DMS114 treated with DMSO at 0.1 percent for 48 hours (cell line): Measurements from ENCODE around the gene CCR4.
"Not testable (repeated sequence)": the region's sequence is repeated elsewhere in the genome, so short reads cannot be mapped to it uniquely, and the experiment has no call there.

Experiments used
- DNase-seq: peaks from one replicate; lab custom pipeline; 2025; ENCODE audit not compliant: unreplicated experiment; lab: John Stamatoyannopoulos, UW

Gene CCR4

DNA sequence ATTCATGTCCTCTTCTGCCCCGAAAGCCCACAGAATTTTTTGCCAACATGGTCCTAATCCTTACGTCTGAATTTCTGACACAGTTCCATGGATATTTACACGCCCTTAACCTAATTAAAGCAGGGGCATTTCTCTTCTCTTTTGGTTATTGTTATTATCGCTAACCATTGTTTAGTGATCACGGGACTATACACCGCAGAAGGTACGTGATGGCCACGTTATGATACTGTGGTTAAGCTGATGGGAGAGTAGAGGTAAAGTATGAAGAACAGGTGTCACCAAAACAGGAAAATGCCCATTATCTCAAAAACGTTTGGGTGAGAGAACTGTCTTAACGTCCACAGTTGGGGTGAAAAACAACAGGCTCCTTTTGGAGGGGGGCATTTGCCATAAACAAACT is 26.4 kb downstream of the CCR4 start:
- no peak for DNase-seq

DNA sequence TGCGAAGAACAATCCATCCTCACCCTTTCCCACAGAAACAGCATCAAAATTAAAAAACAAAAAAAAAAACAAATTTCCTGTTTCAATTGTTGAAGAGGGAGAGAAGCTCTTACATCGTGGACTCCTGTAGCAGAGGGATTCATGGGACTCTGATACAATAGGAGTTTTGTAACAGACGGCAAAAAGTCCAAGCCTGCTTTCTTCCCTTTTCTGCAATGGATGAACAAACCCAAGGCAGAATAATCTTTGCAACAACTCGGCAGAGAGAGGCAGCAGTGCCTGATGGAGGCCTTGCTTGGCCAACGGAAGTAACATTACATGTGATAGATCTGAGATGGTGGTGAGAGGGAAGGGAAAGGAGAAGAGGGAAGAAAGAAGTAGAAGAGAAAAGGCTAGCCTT is 26.9 kb downstream of the CCR4 start:
- DNase-seq = no peak

DNA sequence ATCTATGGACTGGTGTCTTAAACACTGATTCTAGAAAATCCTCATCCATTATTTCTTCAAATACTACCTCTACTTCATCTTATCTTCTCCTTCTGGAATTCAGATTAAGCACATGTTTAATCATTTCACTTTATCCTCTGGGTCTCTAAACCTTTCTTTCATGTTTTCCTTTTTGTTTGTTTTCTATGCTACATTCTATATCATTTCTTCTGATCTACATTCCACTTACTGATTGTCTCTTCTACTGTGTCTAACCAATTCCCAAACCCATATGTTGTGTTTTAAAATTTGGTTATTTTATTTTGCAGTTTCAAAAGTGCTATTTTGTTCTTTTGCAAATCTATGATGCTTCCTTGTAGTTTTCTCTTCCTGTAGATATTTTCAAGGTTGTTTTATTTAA is 31.7 kb downstream of the CCR4 start:
- no peak for DNase-seq

DNA sequence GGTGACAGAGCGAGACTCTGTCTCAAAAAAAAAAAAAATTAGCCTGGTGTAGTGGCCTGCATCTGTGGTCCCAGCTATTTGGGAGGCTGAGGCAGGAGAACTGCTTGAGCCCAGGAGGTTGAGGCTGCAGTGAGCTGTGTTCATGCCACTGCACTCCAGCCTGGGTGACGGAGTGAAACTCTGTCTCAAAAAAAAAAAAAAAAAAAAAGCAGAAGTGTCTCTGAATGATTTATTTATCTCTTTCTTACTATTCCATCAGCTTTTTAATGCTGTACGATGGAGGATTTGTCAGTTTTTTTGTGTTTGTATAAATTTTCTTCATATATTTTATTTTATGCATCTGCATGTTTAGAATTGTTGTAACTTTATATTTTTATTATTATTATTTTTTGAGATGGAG is 33.5 kb downstream of the CCR4 start:
- DNase-seq = not testable (repeated sequence)

DNA sequence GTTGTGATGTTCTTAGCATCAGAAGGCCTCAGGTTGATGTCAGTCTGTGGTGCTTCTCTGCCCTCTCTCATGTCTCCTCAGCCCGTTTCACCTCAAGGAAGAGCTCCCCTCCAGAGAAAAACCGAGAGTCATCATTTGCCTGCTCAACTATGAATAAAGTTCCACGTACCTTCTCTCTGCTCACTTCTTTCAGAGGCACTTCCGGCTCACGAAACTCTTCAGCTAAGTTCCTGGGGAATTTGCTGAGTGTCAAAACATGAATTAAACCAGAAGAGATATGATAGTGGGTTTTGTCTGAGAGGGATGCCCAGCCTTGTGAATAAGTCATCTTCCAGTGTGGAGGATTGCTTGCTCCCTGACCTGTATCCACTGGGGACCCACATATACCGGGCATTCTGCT is 37.7 kb downstream of the CCR4 start:
- DNase-seq = no peak

DNA sequence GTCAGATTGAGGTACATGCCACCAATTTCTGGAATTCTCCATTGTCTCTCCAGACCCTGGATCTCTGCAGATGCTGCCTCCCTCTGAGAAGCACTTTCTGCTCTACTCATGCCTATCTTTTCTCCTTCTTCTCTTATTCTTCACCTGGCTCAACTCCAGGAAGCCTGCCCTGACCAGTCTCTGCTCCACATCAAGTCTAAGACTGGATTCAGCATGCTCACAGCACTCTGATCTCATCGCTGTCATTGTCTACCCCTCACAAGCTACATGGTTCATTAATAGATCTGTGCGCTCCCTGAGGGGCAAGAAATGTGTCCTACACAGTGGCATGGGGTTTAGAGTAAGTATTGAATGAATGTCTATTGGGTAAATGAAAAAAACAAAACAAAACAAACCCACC is 38.7 kb downstream of the CCR4 start:
- no peak for DNase-seq

DNA sequence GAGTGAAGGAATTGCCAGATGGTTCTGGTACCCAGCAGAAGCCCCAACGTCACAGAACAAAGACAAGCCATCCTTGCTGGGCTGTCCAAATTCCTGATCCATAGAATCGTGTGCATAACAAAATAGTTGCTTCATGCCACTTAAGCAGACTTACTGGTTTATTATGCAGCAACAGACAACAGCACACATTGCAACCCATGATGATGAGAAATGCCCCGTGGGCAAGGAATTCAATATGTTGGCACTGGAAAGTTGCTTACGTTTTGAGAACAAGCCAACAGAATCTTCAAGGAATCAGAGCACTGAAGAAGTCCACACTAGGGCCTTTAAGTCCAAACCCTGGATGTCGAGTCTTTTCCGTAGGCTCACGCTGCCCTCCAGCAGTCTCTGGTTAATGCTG is 40.3 kb downstream of the CCR4 start:
- no peak for DNase-seq

DNA sequence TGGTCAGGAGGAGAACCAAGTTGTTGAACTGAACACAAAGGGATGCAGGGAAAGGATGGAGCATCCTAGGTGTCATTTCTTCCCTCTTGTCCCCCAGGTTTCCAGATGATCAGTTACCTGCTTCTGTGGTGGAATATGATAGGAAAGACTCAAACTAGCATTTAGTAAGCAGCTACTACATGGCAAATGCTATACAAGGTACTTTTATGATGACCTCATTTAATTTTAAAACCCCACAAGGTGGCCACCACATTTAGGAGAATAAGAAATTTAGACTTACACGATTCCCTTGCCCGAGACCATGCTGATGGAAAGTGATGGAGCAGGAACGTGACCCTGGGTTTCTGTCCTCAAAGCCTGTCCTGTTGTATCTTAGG is 40.9 kb downstream of the CCR4 start:
- DNase-seq = no peak

DNA sequence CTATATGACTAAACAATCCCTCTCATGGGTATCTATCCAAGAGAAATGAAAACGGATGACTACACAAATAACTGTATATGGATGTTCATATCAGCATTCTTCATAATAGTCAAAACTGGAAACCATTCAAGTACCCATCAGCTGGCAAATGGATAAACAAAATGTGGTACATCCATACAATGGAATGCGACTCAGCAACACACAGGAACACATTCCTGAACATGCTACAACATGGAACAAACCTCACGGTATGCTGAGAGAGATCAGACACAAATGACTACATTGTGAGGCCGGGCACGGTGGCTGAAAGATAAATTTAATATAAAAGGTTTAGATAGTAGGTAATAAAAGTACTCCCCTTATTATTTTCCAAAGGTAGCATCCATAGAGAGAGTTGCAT is 42.6 kb downstream of the CCR4 start:
- DNase-seq = no peak

DNA sequence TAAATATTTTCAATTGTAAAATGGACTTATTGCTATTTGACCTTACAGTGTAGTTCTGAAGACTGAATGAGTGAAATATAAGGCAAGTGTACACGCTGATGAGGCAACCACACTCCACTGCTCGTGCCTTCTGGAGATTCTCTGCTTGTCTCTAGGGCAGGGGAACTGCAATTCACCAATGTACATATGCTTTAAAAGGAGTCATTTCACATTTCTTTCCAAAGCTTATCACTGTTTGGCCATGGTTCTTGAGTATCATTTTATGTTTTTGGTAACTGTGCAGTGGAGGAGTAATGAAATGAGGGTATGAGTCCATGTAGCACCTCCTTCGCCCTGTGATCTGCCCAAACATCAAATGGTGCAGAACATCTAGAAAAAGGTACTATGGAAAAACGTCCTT is 43.7 kb downstream of the CCR4 start:
- DNase-seq = no peak

DNA sequence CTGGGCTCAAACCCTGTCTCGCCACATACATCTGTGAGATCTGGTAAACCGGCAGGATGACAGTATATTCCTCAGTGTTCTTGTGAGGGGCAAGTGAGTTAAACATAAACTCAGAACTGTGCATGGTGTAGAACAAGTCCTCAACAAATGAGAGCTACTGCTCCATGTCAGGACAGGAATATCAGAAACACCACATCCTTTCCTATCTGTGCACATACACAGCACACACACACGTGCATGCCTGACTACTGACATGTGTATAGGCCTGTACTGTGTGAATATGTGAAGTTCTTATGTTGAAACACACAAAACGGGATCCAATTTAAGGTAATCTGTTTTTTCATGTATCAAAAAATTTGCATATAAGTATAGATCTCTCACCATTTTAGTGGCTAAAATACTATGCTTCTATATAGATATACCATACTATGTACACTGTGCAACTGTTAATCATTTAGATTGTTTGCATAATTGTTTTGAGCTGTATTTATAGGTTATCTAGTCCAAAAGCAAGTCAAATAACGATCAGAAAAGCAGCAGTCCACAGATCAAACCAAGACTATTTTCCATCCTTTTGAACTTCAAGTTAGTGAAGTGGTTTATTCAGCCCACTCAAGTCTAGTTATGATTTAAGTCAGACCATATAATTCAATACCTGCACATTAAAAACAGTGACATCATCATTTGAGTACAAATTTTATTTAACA is 44.8 kb downstream of the CCR4 start:
- no peak for DNase-seq

DNA sequence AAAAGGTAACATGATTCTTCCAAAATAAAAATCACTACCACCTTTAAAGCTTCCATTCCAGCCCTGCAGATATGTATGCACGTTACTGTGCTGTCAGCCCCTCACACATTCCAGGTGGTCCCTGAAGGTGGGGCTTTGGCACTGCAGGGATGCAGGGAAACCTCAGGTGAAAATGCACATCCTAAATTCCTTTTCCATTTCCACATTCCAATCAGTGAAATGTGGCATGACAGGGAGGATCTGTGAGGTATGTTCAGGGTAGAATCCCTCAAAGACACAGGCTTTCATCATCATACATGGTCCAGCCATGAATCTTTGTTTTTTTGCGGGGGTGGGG is 45.3 kb downstream of the CCR4 start:
- no peak for DNase-seq

DNA sequence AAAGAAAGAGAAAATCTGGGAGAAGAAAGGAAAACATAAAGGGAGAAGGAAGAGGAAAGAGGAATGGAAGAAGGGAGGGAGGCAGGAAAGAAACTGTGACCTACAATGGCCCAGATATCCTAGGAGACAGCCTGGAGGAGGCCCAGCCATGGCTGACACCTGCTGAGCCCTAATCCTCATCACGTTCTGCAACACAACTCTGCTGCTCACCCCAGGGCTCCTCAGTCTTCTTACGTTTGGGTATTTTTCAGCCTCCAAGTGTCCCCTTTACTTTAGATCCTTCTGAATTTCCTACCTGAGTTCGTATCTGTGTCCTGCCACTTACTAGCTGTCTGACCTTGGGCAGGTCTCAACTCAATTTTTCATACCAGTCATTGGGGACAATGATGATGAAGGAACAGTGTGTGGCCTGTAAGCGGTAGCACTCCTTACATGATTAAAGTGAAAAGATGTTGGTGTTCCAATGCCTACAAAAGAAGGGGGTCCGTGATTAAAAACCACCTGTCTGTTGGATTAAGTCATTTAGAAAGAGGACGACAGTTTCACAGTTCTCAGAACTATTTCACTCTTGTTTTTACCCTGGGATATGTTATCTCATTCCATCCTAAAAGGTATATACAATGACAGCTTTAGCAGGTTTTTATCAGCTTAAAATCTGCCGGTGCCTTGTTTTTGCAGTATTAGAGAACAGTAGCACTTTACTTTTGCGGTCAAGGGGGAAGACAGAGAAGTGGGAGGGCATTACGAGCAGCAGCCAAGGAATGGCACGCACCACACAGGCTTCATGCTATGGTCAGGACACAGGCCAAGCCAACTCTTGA is 47.4 kb downstream of the CCR4 start:
- no peak for DNase-seq

DNA sequence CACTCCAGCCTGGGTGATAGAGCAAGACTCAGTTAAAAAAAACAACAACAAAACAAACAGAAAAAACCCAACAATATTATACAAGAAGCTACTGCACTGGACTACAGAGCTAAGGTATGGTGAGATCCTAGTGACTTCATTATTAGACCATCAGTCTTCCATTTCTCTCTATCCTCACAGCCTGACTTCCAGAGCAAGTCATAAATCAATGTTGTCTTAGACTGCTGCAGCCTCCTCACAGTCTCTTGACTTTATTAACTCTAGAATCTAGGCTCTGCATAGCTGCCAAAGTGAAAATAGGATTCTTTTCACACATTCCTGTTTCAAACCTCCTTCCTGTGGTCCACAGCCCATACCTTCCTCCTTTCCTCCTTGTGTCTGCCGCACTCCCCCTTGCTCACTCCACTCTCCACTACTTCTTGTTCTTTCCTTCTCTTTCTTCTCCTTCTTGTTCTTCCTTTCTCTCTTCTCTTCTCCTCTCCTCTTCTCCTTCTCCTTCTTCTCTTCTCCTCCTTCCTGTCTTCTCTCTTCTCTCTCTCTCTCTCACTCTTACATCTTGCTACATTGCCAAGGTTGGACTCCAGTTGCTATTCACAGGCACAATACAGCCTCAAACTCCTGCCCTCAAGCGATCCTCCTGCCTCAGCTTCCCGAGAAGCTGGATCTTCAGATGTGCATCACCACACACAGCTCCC is 49.4 kb downstream of the CCR4 start:
- DNase-seq = no peak

DNA sequence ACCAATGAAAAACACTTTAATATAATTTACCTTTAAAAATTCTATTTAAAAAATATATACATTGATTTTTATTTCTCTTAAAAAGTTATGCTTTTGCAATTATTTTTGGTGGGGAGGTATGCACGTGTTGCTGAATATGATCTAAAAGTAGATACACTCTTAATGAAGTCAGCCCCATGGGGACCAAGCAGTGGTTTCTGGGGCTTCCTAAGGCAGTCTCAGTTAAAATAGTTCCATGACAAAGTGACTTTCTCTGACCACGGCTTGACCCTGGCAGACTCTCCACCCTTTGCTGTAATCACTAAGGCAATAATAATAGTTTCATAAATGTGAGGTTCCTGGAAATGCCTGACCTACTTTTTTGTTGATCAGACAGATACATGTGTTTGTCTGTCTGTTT is 50.4 kb downstream of the CCR4 start:
- no peak for DNase-seq

DNA sequence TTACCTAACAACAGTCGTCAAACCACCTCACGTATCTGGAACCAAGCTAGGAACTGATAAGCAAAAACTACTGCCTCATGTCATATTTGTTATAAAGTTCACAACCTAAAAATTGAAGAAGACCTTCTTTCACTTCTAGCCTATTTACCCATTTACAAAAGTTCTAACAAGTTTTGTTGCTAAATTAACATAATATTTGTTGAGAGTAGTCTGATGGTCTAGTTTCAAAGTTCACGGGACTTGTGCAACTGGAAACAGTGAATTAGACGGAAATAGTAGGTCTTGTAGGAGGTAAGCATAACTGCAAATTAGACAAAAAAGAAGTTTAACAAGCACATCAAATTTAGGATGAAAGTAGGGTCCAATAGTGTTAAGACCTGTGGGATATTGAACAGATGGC is 51.9 kb downstream of the CCR4 start:
- no peak for DNase-seq

DNA sequence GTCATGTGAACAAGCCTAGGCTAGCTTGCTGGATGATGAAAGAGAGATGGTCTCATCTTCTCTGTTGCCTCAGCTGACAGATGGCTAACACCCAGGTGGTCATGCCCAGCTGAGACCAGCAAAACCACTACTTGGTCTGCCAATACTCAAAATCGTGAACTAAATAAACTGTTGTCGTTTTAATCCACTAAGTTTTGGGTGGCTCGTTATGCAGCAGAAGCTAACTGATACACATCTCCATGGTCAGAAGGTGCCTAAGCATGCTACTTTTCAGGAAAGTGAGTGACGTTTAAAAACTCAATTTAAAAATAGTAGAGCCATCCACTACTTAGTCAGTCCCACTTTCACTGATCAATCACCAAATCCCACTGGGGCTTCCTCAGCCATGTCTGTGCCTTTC is 52.8 kb downstream of the CCR4 start:
- no peak for DNase-seq

DNA sequence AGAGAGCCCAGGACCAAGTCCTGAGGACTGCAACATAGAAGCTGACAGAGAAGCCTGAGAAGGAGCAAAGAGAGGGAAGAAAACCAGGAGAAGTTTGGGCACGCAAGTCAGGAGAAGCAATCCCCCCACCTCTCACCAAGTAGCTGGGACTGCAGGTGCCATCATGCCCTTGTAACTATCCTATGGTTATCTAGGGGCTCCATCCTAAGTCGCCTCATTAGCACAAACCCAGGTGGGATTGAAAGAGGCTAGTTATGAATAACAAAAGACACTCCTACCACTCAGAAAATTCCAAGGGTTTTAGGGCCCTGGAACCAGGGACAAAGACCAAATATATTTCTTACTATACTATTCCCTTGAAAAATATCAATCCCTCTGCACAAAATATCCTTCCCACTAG is 53.5 kb downstream of the CCR4 start:
- DNase-seq = no peak
